ENCODE measurements around the gene ZC3H7B. TPM values are rescaled to one million over a fixed set of nuclear protein-coding genes. Genes with fewer than 3 reads are reported as not detected.

Gene ZC3H7B
- polyA plus RNA-seq, 2 of the 4 experiments (the other 2 are of a cell fraction), result 12.4 to 22.8 TPM

- no peak for FAIRE-seq
- ChIA-PET CTCF (interaction anchor here (1.1 to 1.7 kb wide), 2 partner anchors 12 to 15 kb away, joined by 4 to 6 read pairs; partner anchors contain the start of gene ZC3H7B), POLR2A (interaction anchor here (0.6 to 1.4 kb wide), 4 partner anchors 15 to 265 kb away, joined by 4 to 11 read pairs (median 6); partner anchors contain the start of genes TEF and ZC3H7B)
- ATAC-seq, result peak; percentile 5 to 21; a peak in 4 of 6 replicates
- H3K4me1 ChIP-seq, result peaks cover 54% of the 10 kb centered on the region
- peak in 1 of 2 experiments; percentile 22 for DNase-seq (ENCODE audit: low read depth in 1 of 2, low spot score in 1 of 2)
- H3K4me2 ChIP-seq, result peak overlapping the region; percentile 77
- no peaks in the 10 kb centered on the region for H3K9me3 ChIP-seq
- peak overlapping the region; percentile 47 for H3K4me3 ChIP-seq
- no peak for TF ChIP-seq CHD2 (IDR thresholded peaks at IDR 0.05; ENCODE audit: low read length, partially characterized antibody)
- TF ChIP-seq RFX5 (IDR thresholded peaks at IDR 0.05), result no peak
- TF ChIP-seq KDM1A (IDR thresholded peaks at IDR 0.05; ENCODE audit: low read depth), result no peak
- TF ChIP-seq EHMT2 (IDR thresholded peaks at IDR 0.05; ENCODE audit: low read depth), result no peak
- H3K27ac ChIP-seq, result peak overlapping the region; percentile 93 to 96
- 3% methylated on average over 15 of the region's 15 CpGs for WGBS (ENCODE audit: missing lambda C conversion rate)
Measured at GRCh38 chr22:41286639-41287091, 14.7 kb upstream of the ZC3H7B start.

GRCh38 chr22:41288245-41288946, 12.9 kb upstream of the ZC3H7B start:
- Histone ChIP-seq H3K4me2 (peak overlapping the region; percentile 92), H3K4me3 (0 out of 3 replicates have a peak overlapping the region, but pooled peaks have one; percentile 21), H3K4me1 (peaks cover 53% of the 10 kb centered on the region), H3K27ac (peak overlapping the region; percentile 93 to 96), H3K9me3 (no peaks in the 10 kb centered on the region)
- peak; percentile 47 to 50; a peak in 5 of 6 replicates for ATAC-seq
- WGBS (ENCODE audit: missing lambda C conversion rate), result 0% methylated on average over 9 of the region's 9 CpGs
- DNase-seq (ENCODE audit: low read depth in 1 of 2, low spot score in 1 of 2), result peak; percentile 71 to 79
- POLR2A ChIA-PET, result interaction anchor here (1.3 kb wide), 1 partner anchor 13 kb away, joined by 4 read pairs; the partner anchor contains the start of gene ZC3H7B
- CTCF ChIA-PET, result interaction anchor here (0.8 to 2.5 kb wide), 5 partner anchors 13 to 23 kb away, joined by 3 to 7 read pairs (median 4); partner anchors contain the start of gene ZC3H7B
- no peak for FAIRE-seq
- TF ChIP-seq FOXS1 (CRISPR knock-in tag; IDR thresholded peaks at IDR 0.05) (no peak), RAD21 (conservative IDR thresholded peaks at IDR 0.05 in 1 of 2, IDR thresholded peaks at IDR 0.05 in 1 of 2) (no peak), ZFP36 (IDR thresholded peaks at IDR 0.05; ENCODE audit: borderline replicate concordance, partially characterized antibody) (no peak), SREBF2 (IDR thresholded peaks at IDR 0.05) (no peak), ZC3H11A (IDR thresholded peaks at IDR 0.05) (no peak), CBX8 (IDR thresholded peaks at IDR 0.05) (no peak), POLR2AphosphoS2 (conservative IDR thresholded peaks at IDR 0.05; ENCODE audit: low read length) (no peak), MAX (IDR thresholded peaks at IDR 0.05) (peak; percentile 45; the same call in 1 of the 2 replicates), HMGXB4 (CRISPR knock-in tag; IDR thresholded peaks at IDR 0.05; ENCODE audit: borderline replicate concordance) (no peak), FOSB (CRISPR knock-in tag; IDR thresholded peaks at IDR 0.05) (no peak), RFX5 (IDR thresholded peaks at IDR 0.05) (no peak), RARB (CRISPR knock-in tag; IDR thresholded peaks at IDR 0.05) (no peak), PHF8 (IDR thresholded peaks at IDR 0.05; ENCODE audit: borderline replicate concordance, low read depth) (no peak), E2F6 (IDR thresholded peaks at IDR 0.05; ENCODE audit: borderline replicate concordance, low read depth) (no peak), EP300 (IDR thresholded peaks at IDR 0.05) (0 out of 5 replicates have a peak, but pooled peaks of 1 of the 2 experiments have one; percentile 15), KDM5A (IDR thresholded peaks at IDR 0.05) (no peak), BHLHE40 (IDR thresholded peaks at IDR 0.05; ENCODE audit: low read depth, low read length) (no peak), NPAS2 (CRISPR knock-in tag; IDR thresholded peaks at IDR 0.05; ENCODE audit: borderline replicate concordance) (no peak), MYC (IDR thresholded peaks at IDR 0.05; ENCODE audit: borderline replicate concordance, low read length) (no peak), HDAC2 (IDR thresholded peaks at IDR 0.05) (no peak), GATA3 (IDR thresholded peaks at IDR 0.05; ENCODE audit: borderline replicate concordance) (peak; percentile 27; the same call in 1 of the 2 replicates), PBX3 (IDR thresholded peaks at IDR 0.05) (no peak), JUNB (IDR thresholded peaks at IDR 0.05) (no peak), USF2 (IDR thresholded peaks at IDR 0.05) (no peak), MAZ (IDR thresholded peaks at IDR 0.05; ENCODE audit: borderline replicate concordance, low read depth, low read length) (no peak), MAFK (IDR thresholded peaks at IDR 0.05; ENCODE audit: partially characterized antibody) (no peak)

Measured in A549 (cell line).